Testis (tissue), 2 donors: Measurements from ENCODE around the gene SLC6A12.

Source experiments
- POLR2A ChIP-seq: fragments of 450-650 bp; IDR thresholded peaks from one replicate; pipeline ENCODE4 v1.6.1; 2017; ENCODE audit warnings: antibody characterized with exemption, mild to moderate bottlenecking, moderate library complexity
- TF ChIP-seq, protein P1 (sequence below), 3 experiments: fragments of 450-650 bp in 2 of 3; fragments of 200-600 bp in 1 of 3; sonication (generic) in 1 of 3; IDR thresholded peaks; one replicate each; pipeline ENCODE4 v1.5.1; 2016 to 2019; ENCODE audit warnings: antibody characterized with exemption in 3 of 3, mild to moderate bottlenecking in 2 of 3, moderate library complexity in 1 of 3

DNA sequence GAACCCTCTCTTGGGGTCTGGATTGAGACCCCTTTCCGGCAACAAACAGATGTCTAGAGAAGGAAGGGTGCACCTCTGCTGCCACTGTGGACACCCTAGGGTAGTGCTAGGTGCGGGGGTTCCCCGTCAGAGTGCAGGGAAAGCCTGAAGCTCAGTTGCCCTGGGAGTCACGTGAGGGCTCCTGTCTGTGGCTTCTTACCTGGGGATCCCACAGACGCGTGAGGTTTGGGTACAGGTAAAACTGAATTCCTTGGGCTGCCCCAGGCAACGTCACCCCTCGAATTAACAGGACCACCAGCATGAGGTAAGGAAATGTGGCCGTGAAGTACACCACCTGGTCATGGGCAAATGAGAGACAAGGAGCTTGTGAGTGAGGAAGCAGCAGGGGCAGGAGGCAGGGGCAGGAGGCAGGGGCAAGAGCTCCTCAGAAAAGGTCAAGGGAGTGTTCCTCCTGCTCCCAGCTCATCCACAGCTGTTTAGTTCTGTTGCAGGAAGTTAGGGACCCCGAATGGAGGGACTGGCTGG, 21.0 kb upstream of the SLC6A12 start:
- TF ChIP-seq, protein P1, sequence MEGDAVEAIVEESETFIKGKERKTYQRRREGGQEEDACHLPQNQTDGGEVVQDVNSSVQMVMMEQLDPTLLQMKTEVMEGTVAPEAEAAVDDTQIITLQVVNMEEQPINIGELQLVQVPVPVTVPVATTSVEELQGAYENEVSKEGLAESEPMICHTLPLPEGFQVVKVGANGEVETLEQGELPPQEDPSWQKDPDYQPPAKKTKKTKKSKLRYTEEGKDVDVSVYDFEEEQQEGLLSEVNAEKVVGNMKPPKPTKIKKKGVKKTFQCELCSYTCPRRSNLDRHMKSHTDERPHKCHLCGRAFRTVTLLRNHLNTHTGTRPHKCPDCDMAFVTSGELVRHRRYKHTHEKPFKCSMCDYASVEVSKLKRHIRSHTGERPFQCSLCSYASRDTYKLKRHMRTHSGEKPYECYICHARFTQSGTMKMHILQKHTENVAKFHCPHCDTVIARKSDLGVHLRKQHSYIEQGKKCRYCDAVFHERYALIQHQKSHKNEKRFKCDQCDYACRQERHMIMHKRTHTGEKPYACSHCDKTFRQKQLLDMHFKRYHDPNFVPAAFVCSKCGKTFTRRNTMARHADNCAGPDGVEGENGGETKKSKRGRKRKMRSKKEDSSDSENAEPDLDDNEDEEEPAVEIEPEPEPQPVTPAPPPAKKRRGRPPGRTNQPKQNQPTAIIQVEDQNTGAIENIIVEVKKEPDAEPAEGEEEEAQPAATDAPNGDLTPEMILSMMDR (IDR thresholded peaks at IDR 0.05): no peak
- no peak for TF ChIP-seq POLR2A
